HCT116 (cell line): Measurements from ENCODE around the gene PSG2. TPM values are rescaled to one million over a fixed set of nuclear protein-coding genes. Genes with fewer than 3 reads are reported as not detected.
"Not testable (repeated sequence)": the region's sequence is repeated elsewhere in the genome, so short reads cannot be mapped to it uniquely, and the experiment has no call there.

Experiments
- ATAC-seq: fragments of 200-7000 bp; cut with Tn5 transposase; 2 replicates; pipeline ENCODE4 v1.9.1; 2020; ENCODE audit warnings: mild to moderate bottlenecking, moderate library complexity
- Bru-seq: library from RNA; stranded (reverse); fragments of 400-500 nt; gene quantifications from one replicate; lab custom pipeline; 2021; lab: Mats Ljungman, UMichigan
- BruChase-seq, 2 experiments: library from RNA; stranded (reverse); fragments of 400-500 nt; gene quantifications; one replicate each; lab custom pipeline; 2021; lab: Mats Ljungman, UMichigan
- BruUV-seq: library from RNA; stranded (reverse); fragments of 400-500 nt; replicated peaks from 2 replicates; lab custom pipeline; 2021; lab: Mats Ljungman, UMichigan
- CTCF ChIA-PET: fragments of 300-600 bp; sonication (Branson Sonifier 250); formaldehyde crosslinking; loops from one replicate; lab custom pipeline; 2021; ENCODE audit warnings: antibody characterized with exemption; lab: Charles Lee
- POLR2A ChIA-PET: fragments of 300-600, 350-600 bp; sonication (Branson Sonifier 250); formaldehyde crosslinking; loops from one replicate; lab custom pipeline; 2021; ENCODE audit warnings: antibody characterized with exemption; lab: Charles Lee
- RAD21 ChIA-PET, 2 experiments: fragments of 300-600 bp; sonication (Branson Sonifier 250); formaldehyde crosslinking; loops; one replicate each; lab custom pipeline; 2023; ENCODE audit warnings: low total read pairs in 2 of 2; ENCODE audit not compliant: uncharacterized antibody in 2 of 2, unreplicated experiment in 2 of 2, low non-redundant PET in 1 of 2; lab: Charles Lee
- DNase-seq: peaks from one replicate; pipeline ENCODE4 v3.0.0-alpha.2; 2010; ENCODE audit warnings: low read depth, low spot score
- H2AFZ ChIP-seq: fragments of 200-600 bp; shearing (Covaris generic), sonication (generic); 2 replicates; pipeline ENCODE4 v1.6.1; 2017; ENCODE audit warnings: low read depth, mixed run types, mixed read lengths, antibody characterized with exemption, low read length; ENCODE audit not compliant: poor library complexity, severe bottlenecking
- H3K27ac ChIP-seq: 2 replicates; pipeline ENCODE4 v1.5.1; 2012; ENCODE audit warnings: low read depth, low read length
- H3K27me3 ChIP-seq: fragments of 200-600 bp; sonication (generic); 2 replicates; pipeline ENCODE4 v1.6.1; 2016; ENCODE audit warnings: mixed run types, low read length, mixed read lengths; ENCODE audit not compliant: insufficient read depth
- H3K36me3 ChIP-seq, 2 experiments: fragments of 200-500 bp in 1 of 2; fragments of 200-600 bp in 1 of 2; sonication (Bioruptor generic) in 1 of 2; sonication (generic) in 1 of 2; 2 replicates each; pipeline versions ENCODE4 v1.5.1 to v1.6.1; 2014 to 2016; ENCODE audit warnings: low read length in 2 of 2, inconsistent platforms in 1 of 2, mixed read lengths in 1 of 2, mixed run types in 1 of 2; ENCODE audit not compliant: insufficient read depth in 2 of 2, control insufficient read depth in 1 of 2
- H3K4me1 ChIP-seq, 2 experiments: fragments of 200-600 bp in 1 of 2; sonication (generic) in 1 of 2; 2 replicates each; pipeline versions ENCODE4 v1.5.1 to v1.6.1; 2012 to 2017; ENCODE audit warnings: low read length in 2 of 2, inconsistent platforms in 1 of 2, mild to moderate bottlenecking in 1 of 2, mixed read lengths in 1 of 2, mixed run types in 1 of 2, moderate library complexity in 1 of 2; ENCODE audit not compliant: insufficient read depth in 2 of 2, control insufficient read depth in 1 of 2
- H3K4me2 ChIP-seq: fragments of 200-600 bp; sonication (generic); 2 replicates; pipeline ENCODE4 v1.6.1; 2017; ENCODE audit warnings: mixed run types, low read length, mixed read lengths
- H3K4me3 ChIP-seq, 2 experiments: fragments of 200-600 bp in 1 of 2; sonication (generic) in 1 of 2; replicated peaks in 1 of 2; 2 replicates each; pipeline ENCODE4 v1.5.1; 2011 to 2016; ENCODE audit warnings: low read length in 2 of 2, control low read depth in 1 of 2, low read depth in 1 of 2, mild to moderate bottlenecking in 1 of 2, mixed read lengths in 1 of 2, mixed run types in 1 of 2
- H3K79me2 ChIP-seq: fragments of 200-600 bp; sonication (generic); 2 replicates; pipeline ENCODE4 v1.6.1; 2017; ENCODE audit warnings: mild to moderate bottlenecking, mixed run types, low read length, moderate library complexity, mixed read lengths; ENCODE audit not compliant: insufficient read depth
- H3K9ac ChIP-seq: fragments of 200-600 bp; sonication (generic); 2 replicates; pipeline ENCODE4 v1.6.1; 2016; ENCODE audit warnings: low read length, mixed read lengths
- H3K9me2 ChIP-seq: fragments of 200-600 bp; sonication (generic), shearing (Covaris generic); 2 replicates; pipeline ENCODE4 v1.6.1; 2017; ENCODE audit warnings: mixed run types, mild to moderate bottlenecking, moderate library complexity; ENCODE audit not compliant: insufficient read depth
- H3K9me3 ChIP-seq, 2 experiments: fragments of 200-500 bp in 1 of 2; fragments of 200-600 bp in 1 of 2; sonication (Bioruptor generic) in 1 of 2; sonication (generic) in 1 of 2; 2 replicates each; pipeline ENCODE4 v1.6.1; 2014 to 2017; ENCODE audit warnings: low read length in 2 of 2, mixed read lengths in 2 of 2, inconsistent platforms in 1 of 2, low read depth in 1 of 2, mild to moderate bottlenecking in 1 of 2, mixed run types in 1 of 2, moderate library complexity in 1 of 2; ENCODE audit not compliant: control insufficient read depth in 1 of 2, insufficient read depth in 1 of 2
- H4K20me1 ChIP-seq: fragments of 200-600 bp; sonication (generic), shearing (Covaris generic); 2 replicates; pipeline ENCODE4 v1.6.1; 2017; ENCODE audit warnings: mixed run types, mild to moderate bottlenecking, moderate library complexity; ENCODE audit not compliant: insufficient read depth
- intact Hi-C: fragments of 100-400 bp; cut with micrococcal nuclease; formaldehyde crosslinking; loops from 2 replicates; pipeline ENCODE4 v1.10.0; 2022
- long read RNA-seq: library from polyadenylated mRNA; unstranded; transcript quantifications from one replicate; pipeline ENCODE4 v2.0.0, GENCODE V29; 2021; ENCODE audit not compliant: unreplicated experiment
- polyA plus RNA-seq: library from polyadenylated mRNA; unstranded; fragments of >200 nt; gene quantifications from 2 replicates; pipeline ENCODE4 v1.2.1, GENCODE V29; 2012; ENCODE audit warnings: missing spikeins
- total RNA-seq: library from RNA; stranded (reverse); gene quantifications from one replicate; pipeline ENCODE4 v1.2.1, GENCODE V29; 2021; ENCODE audit not compliant: unreplicated experiment

The PSG2 gene
- total RNA-seq (not detected), Bru-seq, nascent RNA (percentile 5 among the genes with signal in this experiment), BruChase-seq, experiment 1, labeled RNA remaining after a 6-hour chase (not detected), BruChase-seq, experiment 2, labeled RNA remaining after a 2-hour chase (not detected)
- not detected in 2 replicates for polyA plus RNA-seq
- long read RNA-seq = 0 reads

- H3K36me3 ChIP-seq, POLR2A ChIA-PET, H2AFZ ChIP-seq, BruUV-seq, H3K27me3 ChIP-seq, H3K9me2 ChIP-seq, DNase-seq, H3K27ac ChIP-seq, H3K4me3 ChIP-seq, CTCF ChIA-PET, H3K4me2 ChIP-seq, H3K79me2 ChIP-seq, RAD21 ChIA-PET, H3K4me1 ChIP-seq, H3K9ac ChIP-seq, H3K9me3 ChIP-seq, intact Hi-C loops, ATAC-seq, H4K20me1 ChIP-seq: not testable (repeated sequence)
Measured at GRCh38 chr19:43082601-43083000, at the start of gene PSG2. Gene PSG2 (minus strand): TSS chr19:43082701. CDS start chr19:43082569, 132 bp downstream.

- CTCF ChIA-PET, H3K9me3 ChIP-seq, H3K27me3 ChIP-seq, ATAC-seq, DNase-seq, H3K9me2 ChIP-seq, H3K79me2 ChIP-seq, POLR2A ChIA-PET, H4K20me1 ChIP-seq, H3K4me2 ChIP-seq, BruUV-seq, H3K36me3 ChIP-seq, H3K27ac ChIP-seq, RAD21 ChIA-PET, H3K4me3 ChIP-seq, H3K4me1 ChIP-seq, H2AFZ ChIP-seq, H3K9ac ChIP-seq, intact Hi-C loops: not testable (repeated sequence)
Measured at GRCh38 chr19:43131281-43131842, 48.9 kb upstream of the PSG2 start.

GRCh38 chr19:43129197-43129596 is 46.7 kb upstream of the PSG2 start:
- intact Hi-C loops, RAD21 ChIA-PET, H3K27ac ChIP-seq, H3K9me3 ChIP-seq, H3K9me2 ChIP-seq, DNase-seq, H3K4me1 ChIP-seq, H2AFZ ChIP-seq, H4K20me1 ChIP-seq, H3K9ac ChIP-seq, H3K4me3 ChIP-seq, CTCF ChIA-PET, H3K27me3 ChIP-seq, BruUV-seq, H3K36me3 ChIP-seq, POLR2A ChIA-PET, H3K79me2 ChIP-seq, H3K4me2 ChIP-seq: not testable (repeated sequence)
- ATAC-seq = peak; percentile 46

GRCh38 chr19:43127336-43127735 is 44.8 kb upstream of the PSG2 start:
- H4K20me1 ChIP-seq, intact Hi-C loops, H3K9ac ChIP-seq, DNase-seq, H3K36me3 ChIP-seq, BruUV-seq, H3K9me3 ChIP-seq, H3K4me3 ChIP-seq, H3K79me2 ChIP-seq, H3K27me3 ChIP-seq, POLR2A ChIA-PET, CTCF ChIA-PET, H3K4me1 ChIP-seq, ATAC-seq, H3K9me2 ChIP-seq, H2AFZ ChIP-seq, H3K4me2 ChIP-seq, RAD21 ChIA-PET, H3K27ac ChIP-seq: not testable (repeated sequence)
